Stimulated activated CD8-positive, alpha-beta memory T cell treated with anti-CD3 and anti-CD28 coated beads, Interleukin-4, amount 100 ng/mL, for 4 hours (primary cell): ENCODE measurements around the gene CYP2R1.

Source experiments
- DNase-seq, 2 donors: peaks; one replicate each; pipeline ENCODE4 v3.0.0-alpha.2; 2020; ENCODE audit warnings: low read depth in 2 of 2, low spot score in 1 of 2

The CYP2R1 gene, protein sequence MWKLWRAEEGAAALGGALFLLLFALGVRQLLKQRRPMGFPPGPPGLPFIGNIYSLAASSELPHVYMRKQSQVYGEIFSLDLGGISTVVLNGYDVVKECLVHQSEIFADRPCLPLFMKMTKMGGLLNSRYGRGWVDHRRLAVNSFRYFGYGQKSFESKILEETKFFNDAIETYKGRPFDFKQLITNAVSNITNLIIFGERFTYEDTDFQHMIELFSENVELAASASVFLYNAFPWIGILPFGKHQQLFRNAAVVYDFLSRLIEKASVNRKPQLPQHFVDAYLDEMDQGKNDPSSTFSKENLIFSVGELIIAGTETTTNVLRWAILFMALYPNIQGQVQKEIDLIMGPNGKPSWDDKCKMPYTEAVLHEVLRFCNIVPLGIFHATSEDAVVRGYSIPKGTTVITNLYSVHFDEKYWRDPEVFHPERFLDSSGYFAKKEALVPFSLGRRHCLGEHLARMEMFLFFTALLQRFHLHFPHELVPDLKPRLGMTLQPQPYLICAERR

DNA sequence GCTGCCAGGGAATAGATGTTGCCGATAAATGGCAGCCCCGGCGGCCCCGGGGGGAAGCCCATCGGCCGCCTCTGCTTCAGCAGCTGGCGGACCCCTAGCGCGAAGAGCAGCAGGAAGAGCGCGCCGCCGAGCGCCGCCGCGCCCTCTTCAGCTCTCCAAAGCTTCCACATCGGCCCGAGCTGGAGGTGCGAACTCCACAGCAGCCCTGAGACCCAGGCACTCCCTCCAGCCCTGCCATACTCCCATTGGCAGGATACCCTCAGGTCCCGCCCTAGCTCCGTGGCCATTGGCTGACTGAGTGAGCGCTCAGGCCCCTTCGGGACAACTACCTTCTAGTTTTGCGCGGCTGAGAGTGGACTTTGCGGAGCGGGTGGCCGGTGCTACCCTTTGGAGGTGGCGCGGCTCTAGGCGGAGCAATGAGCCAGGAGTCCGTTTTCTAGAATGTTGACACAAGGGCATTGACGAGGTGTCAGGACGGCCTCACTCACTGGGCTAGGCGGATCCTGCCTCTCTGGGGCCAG, at the start of gene CYP2R1:
CYP2R1 (minus strand) TSS at position 196 of the 521 bp plus-strand sequence; CDS start at position 170, 26 bp downstream.
- DNase-seq, result peak; percentile 71 to 82

DNA sequence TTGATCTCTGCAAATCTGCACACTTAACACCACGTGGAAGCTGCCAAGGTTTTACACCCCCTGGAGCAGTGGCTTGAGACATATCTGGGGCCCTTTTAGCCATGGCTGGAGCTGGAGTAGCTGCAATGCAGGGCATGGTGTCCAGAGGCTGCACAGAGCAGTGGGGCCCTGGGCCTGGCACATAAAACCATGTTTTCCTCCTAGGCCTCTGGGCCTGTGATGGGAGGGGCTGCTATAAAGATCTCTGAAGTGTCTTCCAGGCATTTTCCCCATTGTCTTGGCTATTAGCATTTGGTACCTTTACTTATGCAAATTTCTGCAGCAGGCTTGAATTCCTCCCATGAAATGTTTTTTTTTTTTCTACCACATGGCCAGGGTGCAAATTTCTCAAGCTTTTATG, 46.9 kb upstream of the CYP2R1 start:
- no peak for DNase-seq

DNA sequence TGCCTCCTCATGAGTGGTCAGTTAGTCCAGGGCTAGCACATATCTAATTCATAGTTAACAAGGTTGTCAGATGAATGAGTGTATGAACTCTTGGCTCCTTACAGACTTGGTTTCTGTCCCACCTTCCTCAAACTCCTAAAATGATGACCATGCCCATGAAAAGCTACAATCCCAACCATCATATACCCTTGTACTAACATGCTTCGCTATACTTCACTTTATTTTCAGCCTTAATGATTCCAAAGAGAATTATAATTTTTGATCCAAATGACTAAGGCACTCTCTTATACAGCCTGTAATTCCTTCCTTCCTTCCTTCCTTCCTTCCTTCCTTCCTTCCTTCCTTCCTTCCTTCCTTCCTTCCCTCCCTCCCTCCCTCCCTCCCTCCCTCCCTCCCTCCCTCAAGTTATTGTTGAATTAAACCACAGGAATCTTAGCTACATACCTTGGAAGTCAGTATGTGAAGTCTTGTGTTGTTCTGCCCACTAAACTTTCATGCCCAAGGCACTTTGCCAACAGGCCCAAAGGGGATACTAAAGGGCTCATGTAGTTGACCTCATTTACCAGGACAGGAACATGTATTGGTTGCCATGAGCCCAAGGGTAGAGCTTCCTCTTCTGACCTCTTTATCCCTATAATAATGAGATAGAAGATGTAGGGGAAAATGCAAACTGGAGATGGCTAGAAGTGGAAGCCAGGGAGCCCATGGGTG, 42.8 kb upstream of the CYP2R1 start:
- no peak for DNase-seq

DNA sequence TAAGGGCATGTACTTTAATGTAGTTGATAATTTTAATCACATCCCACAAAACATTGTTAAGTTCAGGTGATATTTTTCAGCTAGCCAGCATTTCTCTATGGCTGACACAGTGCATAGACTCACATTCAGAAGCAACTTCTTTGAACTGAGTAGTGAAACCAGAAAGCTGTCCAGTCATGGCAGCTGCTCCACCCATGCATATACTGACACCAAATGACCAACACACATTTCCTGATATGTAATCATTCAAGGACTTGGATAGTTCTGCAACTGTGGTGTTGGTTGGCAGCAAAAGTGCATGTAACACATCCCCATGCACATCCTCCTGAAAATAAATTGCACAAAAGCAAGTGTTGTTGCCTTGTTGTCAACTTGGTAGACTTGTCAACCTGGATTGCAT, 40.4 kb upstream of the CYP2R1 start:
- DNase-seq, result no peak

DNA sequence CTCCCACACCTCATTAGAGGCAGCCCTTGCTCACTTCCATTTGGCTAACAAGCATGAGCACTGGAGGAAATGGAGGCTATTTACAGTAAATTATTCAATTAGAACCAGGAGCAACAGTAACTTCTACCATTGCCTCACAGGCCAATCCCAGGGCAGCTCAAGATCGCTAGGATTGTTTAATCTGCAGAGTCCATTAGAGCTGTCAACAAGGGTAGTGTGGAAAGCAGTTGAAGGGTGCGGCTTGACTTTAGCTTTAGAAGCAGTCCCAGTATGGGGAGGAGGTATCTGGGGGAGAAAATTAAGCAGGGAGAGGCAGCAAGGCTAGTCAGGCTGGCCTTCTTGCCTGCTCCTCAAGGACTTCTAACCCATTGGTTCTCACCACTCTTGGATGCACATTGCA, 38.3 kb upstream of the CYP2R1 start:
- DNase-seq, result no peak

DNA sequence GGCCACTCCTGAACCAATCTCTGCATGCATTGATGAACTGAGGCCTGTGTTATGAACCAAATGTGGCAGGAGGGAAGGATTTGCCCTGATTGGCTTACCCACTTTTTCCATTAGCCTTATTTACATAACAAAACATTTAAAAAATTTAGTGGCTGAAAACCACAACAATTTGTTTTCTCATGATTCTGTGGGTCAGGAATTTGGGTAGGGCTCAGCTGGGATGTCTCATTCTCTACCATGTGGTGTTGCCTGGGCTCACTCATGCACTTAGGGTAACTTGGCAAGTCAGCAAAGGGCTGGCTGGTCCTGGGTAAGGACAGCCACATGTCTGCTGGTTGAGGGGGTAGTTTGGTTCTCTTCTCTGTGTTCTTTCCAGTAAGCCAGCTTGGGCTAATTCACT, 35.1 kb upstream of the CYP2R1 start:
- no peak for DNase-seq

DNA sequence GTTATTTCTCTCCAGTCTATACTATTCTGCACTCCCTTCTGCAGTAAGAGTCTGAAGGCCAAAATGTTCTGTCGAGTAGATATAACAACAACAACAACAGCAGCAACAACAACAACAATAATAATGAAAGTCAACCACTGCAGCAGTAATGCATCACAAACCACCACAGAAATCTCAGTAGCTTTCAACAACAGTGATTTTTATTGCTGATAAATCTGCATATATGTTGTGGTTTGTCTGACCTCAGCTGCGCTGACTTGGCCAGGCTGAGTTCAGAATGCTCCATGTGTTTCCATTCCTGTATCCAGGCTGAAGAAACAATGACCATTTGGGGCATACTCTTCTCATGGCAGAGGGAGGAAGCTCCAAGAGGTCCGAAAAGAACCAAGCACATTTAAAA, 32.3 kb upstream of the CYP2R1 start:
- no peak for DNase-seq

DNA sequence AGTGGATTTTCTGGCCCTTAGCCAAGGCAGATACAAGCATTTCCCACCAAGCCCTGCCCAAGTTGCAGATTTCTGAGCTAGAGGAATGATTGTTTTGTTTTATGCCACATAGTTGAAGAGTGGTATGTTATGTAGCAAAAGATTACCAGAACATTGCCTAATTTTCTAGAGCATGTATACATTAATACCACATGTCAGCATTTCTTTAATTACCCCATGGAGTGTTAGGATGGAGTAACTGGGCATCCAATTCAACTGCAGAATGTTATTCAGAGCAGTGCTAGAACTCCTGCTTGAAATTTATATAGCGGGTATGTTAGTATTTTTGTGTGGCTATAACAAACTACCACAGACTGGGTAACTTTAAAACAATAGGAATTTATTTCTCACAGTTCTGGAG, 24.4 kb upstream of the CYP2R1 start:
- DNase-seq, result no peak

DNA sequence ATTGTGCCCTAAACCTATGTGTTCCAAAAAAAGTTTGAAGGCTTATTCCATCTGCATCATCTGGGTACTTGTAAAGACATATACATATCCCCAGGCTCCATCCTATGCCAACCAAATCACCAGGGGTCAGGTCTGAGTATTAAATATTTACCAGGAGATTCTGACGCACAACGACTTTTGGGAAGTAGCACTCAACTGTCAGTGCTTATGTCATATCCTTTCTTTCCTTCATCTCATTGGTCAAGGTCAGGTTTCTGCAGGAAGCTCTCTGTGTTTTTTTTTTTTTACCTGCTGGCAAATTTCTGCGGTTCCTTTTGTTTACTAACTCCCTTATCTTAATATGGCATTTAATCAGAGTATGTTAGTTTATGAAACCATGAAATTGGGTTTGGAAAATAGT, 22.5 kb upstream of the CYP2R1 start:
- DNase-seq, result no peak

DNA sequence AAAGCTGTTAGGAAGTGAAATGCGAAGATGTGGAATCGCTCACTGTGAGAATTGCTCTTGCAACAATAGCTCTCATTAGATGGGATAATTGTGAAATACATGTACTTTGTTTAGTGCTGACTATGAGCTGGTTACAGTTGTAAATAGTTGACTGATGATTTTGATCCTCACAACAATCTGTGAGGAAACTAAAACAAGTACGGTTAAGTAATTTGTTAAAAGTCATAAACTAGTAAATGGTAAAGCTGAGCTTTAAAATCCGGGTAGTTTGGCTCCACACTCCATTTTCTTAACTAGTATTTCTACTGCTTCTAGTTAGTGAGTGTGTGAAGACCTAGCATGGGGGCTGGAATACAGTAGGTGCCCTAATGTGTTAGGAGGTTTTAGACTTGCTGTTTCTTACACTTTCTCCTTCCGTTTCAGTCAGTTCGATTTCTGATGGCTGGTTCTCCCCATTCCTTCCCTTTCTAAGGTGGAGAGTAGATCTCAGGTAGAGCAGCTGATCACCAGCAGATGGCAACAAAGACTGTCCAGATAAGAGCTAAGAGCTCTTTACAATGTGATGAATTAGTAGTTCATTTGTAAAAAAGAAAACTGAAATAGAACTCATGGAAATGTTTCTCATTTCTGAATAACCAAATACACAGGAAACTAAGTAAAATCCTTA, 16.3 kb upstream of the CYP2R1 start:
- no peak for DNase-seq

DNA sequence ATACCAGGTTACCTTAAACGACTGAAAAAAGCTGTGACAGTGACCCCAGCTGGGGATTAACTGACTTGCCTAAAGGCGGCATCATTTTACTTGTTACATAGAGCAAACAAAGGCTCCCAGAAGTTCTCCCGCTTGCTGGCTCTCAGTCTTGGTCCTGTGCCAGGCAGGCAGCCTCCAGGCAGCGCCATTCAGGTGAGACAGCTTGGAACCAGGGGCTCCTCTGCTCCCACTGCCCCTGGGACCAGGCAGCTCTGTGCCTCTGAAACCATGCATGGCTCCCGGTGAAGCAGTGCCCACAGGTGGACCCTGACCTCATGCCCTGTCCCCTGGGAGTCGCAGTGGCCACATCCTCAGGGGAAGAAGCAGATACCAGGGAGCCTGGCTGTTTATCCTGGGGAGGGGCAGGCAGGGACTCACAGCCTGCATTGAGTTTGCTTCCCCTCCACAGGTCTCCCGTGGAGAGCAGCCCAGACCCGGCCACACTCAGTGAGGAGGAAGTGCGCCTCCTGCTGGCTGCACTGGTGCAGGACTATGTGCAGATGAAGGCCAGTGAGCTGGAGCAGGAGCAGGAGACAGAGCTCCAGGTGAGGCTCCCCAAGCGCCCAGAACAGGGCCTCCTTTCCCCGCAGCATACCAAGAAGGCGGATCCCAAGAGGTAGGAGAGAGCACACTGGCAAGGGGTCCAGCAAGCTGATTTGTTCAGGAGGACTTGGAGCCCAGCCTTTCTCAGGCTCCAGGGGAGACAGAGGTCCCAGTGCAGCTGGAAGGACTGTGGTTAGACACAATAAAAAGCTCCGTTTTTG, 15.6 kb upstream of the CYP2R1 start:
- DNase-seq, result peak; percentile 60 to 78

DNA sequence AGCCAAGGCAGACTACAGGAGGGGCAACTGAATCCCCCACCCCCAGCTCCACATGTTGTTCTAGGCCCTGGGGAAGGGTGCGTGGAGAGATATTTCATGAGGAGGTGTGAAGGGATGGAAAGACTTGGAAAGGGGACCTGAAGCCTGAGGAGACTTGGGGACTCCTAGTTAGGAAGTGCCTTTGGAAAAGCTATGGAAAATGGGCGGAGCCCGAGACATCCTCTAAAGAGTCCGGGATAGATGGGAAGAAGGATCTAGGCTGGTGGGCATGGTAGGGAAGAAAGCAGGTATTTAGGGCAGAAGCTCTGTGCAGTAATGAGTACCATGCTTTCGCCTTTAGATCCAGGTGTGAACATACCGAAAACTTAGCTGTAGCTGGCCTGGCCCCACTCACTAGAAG, 15.0 kb upstream of the CYP2R1 start:
- no peak for DNase-seq

DNA sequence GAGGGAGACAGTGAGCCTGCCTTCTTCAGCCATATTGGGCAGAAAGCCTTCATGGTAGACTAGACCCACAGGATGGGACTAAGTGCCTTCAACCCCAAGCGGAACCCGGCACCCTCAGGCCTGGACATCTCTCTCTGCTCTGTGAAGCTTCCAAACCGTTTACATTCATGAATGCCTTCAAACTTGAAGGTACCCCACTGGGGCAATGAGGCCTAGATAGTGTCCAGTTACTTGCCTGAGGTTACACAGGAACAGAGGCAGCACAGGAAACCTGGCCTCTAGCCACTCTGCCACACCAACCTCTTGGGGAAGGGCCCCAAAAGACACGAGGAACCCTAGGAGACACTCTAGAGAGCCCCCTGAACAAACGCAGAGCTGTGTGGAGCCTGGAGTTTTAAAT, 14.5 kb upstream of the CYP2R1 start:
- no peak for DNase-seq

DNA sequence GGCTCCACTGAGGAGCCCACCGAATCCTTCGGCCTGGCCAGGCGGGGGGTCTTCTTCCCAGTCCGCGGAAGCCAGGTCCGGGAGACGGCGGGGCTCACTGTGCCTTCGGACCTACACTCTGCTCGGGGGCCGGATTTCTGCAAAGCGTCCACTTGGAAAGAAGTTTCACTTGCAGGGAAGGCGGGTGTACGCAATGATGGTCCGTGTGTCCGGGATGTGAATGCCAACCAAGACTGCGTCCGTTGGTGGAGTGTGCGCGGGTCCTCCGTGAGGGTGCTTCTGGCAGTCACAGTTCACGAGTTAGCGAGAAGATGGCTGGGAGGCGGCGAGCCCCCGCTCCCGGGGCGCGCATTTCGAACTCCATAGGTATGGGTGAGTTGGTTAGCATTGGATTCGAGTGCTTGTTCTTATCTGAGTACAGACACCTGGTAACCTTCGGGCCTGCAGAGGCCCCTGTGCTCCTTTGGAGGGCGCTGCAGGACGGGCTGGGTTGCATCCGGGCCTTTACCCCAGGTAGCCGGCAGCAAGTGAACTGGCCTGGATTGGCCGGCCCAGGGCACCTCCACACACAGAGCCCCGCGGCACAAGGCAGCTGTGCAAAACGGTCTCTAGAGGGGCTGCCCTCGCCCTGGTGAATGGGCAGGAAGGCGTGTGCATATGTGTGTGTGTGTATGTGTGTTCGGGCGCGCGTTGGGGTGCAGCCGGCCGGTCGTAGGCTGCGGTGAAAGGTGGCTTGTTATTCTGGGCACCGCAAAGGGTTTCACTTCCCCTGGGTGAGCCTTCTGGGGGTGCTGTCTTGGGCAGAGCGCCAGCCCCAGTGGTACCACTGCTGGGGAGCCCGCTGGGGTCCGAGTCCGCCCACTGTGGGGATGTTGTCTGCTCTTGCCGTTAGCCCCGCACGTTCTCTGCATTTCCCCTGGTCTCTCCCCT, 13.3 kb upstream of the CYP2R1 start:
- DNase-seq, result no peak

DNA sequence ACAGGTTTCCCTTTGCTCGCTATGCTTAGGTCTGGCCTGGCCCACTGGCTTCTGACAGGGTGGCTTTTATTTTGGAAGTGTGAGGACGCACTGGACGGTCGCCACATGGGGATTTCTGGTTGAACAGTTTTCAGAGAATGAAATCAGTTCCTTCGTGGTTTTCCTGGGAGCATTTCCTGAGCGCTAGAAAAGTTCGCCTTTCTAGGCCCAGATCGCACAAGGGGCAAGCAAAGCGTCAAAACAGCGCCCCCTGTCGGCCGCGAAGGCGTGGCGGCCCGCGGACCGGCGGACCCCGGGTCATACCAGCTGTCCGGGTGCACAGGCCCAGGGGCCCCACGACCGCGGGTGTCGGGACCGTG, 12.7 kb upstream of the CYP2R1 start:
- DNase-seq, result peak; percentile 62 to 78

DNA sequence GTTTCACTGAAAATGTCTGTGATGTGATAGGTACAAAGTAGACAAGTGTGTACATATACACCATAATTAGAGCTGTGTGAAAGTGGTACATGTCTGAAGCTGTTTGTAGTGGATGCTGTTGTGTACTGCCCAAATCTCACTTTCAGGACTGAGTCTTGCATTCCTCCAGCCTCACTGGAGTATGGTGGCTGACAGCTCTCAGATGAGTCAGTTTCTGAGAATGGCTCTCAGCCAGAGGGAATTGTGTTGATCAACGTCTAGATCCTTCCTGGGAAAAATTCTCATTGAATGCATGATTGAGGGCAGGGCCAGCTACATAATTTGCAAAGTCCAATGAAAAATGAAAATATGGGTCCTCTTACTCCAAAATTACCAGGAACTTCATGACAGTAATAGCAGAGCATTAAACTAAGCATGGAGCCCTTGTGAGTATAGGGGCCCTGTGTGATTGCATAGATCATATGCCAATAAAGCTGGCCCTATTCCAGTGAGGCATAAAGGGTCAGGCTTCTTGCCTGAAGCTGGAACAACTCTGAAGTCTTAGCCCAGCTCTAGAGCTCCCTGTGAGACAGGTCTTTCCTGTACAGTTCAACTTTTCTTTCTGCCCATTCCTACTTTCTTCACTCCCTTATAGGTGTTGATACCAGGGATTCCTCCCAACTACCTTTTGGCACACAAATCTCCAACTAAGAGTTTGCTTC, 10.8 kb upstream of the CYP2R1 start:
- DNase-seq, result no peak

DNA sequence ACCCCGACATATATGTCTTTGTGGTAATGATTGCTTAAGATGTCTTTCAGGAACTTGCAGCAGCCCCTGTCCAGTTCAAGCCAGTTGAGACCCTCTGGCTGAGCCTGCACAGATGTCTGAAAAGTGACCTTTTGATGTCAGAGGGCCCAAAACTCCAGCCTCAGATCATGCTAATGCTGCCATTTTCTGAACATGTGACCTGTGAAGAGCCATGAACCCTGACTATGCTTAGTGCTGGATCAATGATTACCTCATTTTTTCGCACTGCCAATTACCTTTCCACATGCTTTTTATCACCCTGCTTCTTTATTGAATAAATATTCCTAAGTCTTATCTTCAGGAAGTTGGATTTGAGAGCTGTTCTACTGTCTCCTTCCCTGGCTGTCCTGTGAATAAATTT, 6.9 kb upstream of the CYP2R1 start:
- no peak for DNase-seq

DNA sequence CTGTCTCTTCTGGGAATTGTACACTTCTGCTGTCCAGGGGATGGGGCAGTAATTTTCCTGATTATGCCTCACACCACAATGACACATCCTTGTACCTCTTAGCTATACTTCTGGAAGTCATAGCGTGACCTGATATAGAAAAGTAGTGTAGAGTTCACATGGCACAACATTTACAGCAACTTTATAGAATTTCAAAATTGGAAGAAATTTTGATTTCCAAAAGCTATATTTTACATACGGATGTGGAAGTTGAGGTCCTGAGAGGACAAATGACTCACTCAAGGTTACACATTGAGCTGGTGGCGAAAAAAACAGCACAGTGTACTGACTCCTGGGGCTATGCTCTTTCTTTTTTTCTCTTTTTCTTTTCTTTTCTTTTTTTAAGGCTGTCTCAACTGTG, 6.3 kb upstream of the CYP2R1 start:
- DNase-seq, result no peak
